ENCODE measurements around the gene PGAP1.

DNA sequence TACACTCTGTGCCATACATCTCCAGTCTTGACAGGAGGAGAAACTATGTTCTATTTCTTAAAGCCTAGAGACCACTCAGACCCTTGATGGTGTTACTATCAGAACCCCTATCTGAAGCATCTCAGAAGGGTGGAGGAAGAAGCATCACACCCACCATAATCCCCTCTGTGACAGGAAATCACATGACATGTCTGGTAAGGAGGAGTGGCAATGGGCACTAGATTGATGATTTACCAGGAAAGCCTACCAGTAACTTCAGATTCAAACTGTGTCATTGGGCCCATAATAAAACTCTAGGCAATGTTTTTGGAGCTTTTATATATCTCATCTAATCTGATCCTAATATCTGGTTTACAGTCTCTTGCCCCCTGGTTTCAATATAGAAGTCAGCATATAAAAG lies 80.2 kb downstream of the PGAP1 start:
- TF ChIP-seq, protein P1, sequence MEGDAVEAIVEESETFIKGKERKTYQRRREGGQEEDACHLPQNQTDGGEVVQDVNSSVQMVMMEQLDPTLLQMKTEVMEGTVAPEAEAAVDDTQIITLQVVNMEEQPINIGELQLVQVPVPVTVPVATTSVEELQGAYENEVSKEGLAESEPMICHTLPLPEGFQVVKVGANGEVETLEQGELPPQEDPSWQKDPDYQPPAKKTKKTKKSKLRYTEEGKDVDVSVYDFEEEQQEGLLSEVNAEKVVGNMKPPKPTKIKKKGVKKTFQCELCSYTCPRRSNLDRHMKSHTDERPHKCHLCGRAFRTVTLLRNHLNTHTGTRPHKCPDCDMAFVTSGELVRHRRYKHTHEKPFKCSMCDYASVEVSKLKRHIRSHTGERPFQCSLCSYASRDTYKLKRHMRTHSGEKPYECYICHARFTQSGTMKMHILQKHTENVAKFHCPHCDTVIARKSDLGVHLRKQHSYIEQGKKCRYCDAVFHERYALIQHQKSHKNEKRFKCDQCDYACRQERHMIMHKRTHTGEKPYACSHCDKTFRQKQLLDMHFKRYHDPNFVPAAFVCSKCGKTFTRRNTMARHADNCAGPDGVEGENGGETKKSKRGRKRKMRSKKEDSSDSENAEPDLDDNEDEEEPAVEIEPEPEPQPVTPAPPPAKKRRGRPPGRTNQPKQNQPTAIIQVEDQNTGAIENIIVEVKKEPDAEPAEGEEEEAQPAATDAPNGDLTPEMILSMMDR (IDR thresholded peaks at IDR 0.05): no peak
- TF ChIP-seq POLR2A (IDR thresholded peaks at IDR 0.05): no peak
